Jurkat, Clone E6-1 (cell line): ENCODE data around the gene ZNF622.
"Not testable (repeated sequence)": the region's sequence is repeated elsewhere in the genome, so short reads cannot be mapped to it uniquely, and the experiment has no call there.

Experiments
- DNase-seq: peaks from one replicate; pipeline ENCODE4 v3.0.0-alpha.2; 2011; ENCODE audit warnings: low read depth, low spot score
- H3K4me3 ChIP-seq: 2 replicates; pipeline ENCODE4 v1.5.1; 2011; ENCODE audit warnings: mild to moderate bottlenecking, low read length, control low read depth, moderate library complexity

The ZNF622 gene

DNA sequence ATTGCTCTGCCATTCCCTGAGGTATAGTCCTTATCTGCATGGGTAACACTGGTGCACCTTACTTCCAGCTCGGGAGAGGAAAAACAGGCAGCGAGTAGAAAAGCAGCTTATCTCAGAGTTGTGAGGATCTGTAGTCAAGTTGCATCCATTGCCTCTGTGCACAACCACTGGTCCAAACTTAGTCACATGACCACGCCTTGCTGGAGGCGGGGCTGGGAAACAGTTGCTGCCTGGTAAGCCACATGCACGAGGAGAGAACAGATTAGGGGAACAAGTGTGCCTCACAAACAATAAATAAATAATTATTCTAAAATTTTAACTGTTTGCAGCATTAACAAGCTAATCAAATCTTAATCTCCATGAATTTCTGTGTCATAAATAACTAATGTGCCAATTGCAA lies 18.6 kb downstream of the ZNF622 start:
- no peak for DNase-seq

GRCh38 chr5:16437977-16438376 lies 27.6 kb downstream of the ZNF622 start:
- no peak for DNase-seq
- H3K4me3 ChIP-seq = no peak overlapping the region

More for the DNA sequence above, 18.6 kb downstream of the ZNF622 start:
- H3K4me3 ChIP-seq = no peak overlapping the region

DNA sequence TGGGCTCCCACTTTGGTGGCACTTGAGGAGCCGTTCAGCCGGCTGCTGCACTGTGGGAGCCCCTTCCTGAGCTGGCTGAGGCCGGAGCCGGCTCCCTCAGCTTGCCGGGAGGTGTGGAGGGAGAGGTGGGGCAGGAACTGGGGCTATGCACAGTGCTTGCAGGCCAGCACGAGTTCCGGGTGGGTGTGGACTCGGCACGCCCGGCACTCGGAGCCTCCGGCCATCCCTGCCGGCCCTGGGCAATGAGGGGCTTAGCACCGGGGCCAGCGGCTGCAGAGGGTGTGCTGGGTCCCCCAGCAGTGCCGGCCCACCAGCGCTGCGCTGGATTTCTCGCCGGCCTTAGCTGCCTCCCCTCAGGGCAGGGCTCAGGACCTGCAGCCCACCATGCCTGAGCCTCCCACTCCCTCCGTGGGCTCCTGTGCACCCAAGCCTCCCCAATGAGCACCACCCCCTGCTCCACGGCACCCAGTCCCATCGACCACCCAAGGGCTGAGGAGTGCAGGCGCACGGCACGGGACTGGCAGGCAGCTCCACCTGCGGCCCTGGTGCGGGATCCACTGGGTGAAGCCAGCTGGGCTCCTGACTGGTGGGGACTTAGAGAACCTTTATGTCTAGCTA lies 29.4 kb downstream of the ZNF622 start:
- H3K4me3 ChIP-seq, DNase-seq: not testable (repeated sequence)

DNA sequence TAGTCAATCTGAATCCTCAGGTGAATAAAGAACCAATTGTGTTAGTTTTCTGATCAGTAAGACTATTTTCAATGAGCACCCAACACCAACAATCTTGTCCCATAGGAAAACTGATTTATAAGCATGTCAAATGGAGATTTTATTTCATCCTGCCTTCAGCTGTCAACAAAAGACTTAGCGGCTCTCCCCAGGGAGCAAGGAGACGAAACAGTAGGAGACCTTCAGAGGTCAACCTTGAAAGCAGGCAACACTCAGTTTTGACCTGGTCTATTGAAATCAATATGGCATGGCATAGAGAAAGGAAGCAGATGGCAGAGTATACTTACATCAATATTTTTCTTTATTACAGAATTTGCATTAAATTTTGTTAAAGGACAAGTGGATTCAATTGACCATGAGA lies 34.1 kb downstream of the ZNF622 start:
- no peak overlapping the region for H3K4me3 ChIP-seq
- no peak for DNase-seq

- no peak for DNase-seq
- H3K4me3 ChIP-seq = no peak overlapping the region
Measured at GRCh38 chr5:16430349-16431089, 35.1 kb downstream of the ZNF622 start.

DNA sequence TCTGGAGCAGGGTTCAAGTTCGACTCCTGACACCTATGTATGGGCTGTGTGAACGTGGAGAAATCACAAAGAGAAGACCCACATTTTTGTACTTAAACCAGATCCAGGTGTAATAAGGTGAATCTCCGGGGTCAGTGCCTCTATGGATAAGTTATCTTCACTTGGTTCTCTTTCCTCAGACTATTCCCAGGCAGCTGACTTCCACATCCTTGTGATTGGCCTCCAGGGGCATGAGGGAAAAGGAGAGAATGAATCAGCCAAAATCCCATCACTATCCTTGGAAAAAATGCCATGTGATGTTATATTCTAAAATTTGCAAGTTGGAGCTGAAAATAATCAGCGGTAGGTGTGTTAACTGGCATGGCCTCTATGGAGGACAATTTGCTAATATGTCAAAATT lies 37.2 kb downstream of the ZNF622 start:
- DNase-seq = no peak
- H3K4me3 ChIP-seq = no peak overlapping the region

GRCh38 chr5:16427587-16427986 lies 38.0 kb downstream of the ZNF622 start:
- H3K4me3 ChIP-seq = no peak overlapping the region
- DNase-seq = no peak

DNA sequence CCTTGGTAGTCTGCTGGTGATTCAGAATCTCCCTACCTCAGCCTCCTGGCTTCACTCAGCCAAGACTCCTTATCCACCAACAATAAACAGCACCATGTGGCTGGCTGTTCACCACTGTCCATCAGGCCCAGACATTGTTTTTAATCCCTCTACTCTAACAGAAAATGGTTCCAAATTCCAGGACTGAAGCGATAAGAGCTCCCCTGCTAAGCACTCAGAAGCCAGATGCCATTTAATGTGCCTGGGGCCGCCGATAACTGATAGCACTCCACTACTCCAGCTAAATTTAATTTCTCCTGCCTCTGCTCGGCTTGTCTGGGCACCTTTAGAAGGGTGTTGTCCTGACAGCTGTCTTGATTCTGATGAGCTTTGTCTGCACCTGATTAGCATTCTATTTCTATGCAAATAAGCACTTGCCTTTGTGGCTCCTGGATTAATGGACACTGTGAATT lies 47.1 kb downstream of the ZNF622 start:
- no peak overlapping the region for H3K4me3 ChIP-seq
- DNase-seq = no peak

DNA sequence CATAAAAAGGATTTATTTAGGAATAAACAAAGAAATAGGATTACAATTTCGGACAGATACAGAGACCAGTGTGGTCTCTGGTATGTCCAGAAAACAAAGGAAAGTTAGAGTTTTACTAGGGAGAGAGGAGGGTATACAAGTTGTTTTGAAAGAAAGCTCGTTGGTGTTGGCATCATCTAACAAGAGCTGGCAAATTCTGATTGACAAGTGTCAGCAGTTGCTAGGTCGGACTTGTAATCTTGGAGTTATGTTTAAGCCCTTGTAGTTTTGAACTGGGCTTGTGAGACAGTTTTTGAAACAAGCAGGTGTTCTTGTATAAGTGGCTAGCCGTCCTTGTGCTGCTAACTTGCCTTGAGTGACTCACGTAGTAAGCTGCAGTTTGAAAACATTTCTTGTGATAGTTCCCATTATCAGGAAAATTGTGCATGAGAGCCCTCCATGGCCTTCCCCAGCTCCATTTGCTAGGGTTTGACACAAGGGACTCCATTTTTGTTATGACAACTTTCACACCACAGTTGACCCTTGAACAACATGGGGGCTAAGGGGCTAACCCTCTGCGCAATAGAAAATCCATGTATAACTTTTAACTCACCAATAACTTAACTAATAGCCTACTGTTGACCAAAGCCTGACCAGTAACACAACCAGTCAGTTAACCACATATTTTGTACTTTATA lies 48.1 kb downstream of the ZNF622 start:
- H3K4me3 ChIP-seq = no peak overlapping the region
- DNase-seq = no peak

GRCh38 chr5:16414861-16415260 lies 50.7 kb downstream of the ZNF622 start:
- no peak overlapping the region for H3K4me3 ChIP-seq
- no peak for DNase-seq

- DNase-seq = no peak
- no peak overlapping the region for H3K4me3 ChIP-seq
Measured at GRCh38 chr5:16413166-16413860, 52.3 kb downstream of the ZNF622 start.

DNA sequence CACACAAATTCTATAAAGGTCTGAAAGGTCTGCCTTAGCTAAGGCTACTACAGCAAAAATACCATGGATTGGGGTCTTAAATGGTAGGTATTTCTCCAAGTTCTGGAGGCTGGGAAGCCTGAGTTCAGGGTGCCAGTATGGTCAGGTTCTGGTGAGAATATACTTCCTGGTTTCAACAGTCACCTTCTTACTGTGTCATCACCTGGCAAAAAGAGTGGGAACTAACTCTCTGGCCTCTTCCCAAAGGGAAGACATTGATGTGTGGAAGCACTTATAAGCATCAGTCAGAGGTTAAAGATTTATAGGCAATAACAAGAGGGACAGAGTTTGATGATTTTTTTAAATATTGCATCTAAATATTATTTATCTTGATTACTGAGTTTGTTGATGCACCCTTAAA lies 53.0 kb downstream of the ZNF622 start:
- no peak overlapping the region for H3K4me3 ChIP-seq

GRCh38 chr5:16411741-16412455 lies 53.7 kb downstream of the ZNF622 start:
- no peak overlapping the region for H3K4me3 ChIP-seq
- DNase-seq = no peak

More for the DNA sequence above, 53.0 kb downstream of the ZNF622 start:
- DNase-seq = no peak

- DNase-seq = no peak
- no peak overlapping the region for H3K4me3 ChIP-seq
Measured at GRCh38 chr5:16411235-16411634, 54.4 kb downstream of the ZNF622 start.

GRCh38 chr5:16410338-16410737 lies 55.3 kb downstream of the ZNF622 start:
- no peak overlapping the region for H3K4me3 ChIP-seq

GRCh38 chr5:16406630-16407029 lies 59.0 kb downstream of the ZNF622 start:
- no peak for DNase-seq
- no peak overlapping the region for H3K4me3 ChIP-seq

More at GRCh38 chr5:16410338-16410737, 55.3 kb downstream of the ZNF622 start:
- DNase-seq = no peak

GRCh38 chr5:16406023-16406422 lies 59.6 kb downstream of the ZNF622 start:
- no peak overlapping the region for H3K4me3 ChIP-seq
- no peak for DNase-seq
